NCI-H345 treated with DMSO at 0.1 percent for 48 hours (cell line): ENCODE data around the gene FMC1.
"Not testable (repeated sequence)": the region's sequence is repeated elsewhere in the genome, so short reads cannot be mapped to it uniquely, and the experiment has no call there.

Experiments
- DNase-seq: peaks from one replicate; lab custom pipeline; 2025; ENCODE audit not compliant: unreplicated experiment; lab: John Stamatoyannopoulos, UW

The FMC1 gene, protein sequence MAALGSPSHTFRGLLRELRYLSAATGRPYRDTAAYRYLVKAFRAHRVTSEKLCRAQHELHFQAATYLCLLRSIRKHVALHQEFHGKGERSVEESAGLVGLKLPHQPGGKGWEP

DNA sequence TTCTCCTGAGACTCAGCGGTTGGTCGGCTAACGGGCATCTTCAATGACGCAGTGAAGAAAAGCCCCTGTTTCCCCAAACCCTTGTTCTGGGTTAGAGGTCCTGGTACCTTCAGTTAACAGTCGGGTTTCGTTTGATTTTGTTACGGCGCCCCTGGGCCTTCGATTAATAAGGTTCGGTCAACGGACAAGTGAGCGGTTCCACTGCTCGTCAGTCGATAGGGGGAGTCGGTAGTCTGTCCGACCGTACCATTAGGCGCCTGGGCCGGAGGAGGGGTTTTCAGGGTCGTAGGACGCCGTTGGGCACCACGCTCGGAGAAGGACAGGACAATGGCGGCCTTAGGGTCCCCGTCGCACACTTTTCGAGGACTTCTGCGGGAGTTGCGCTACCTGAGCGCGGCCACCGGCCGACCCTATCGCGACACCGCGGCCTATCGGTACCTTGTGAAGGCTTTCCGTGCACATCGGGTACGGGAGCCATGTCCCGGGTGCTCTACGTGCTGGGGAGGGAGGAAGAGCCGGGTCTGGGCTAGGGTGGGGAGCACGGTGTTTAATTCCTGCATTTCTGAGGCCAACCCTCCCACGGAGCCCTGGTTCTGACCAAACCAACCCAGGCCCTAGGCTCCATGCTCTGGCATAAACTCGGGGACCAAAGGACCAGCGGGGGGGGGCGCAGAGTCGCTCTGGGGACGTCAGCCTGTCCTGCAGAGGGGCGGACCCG is at the start of gene FMC1:
Gene FMC1 (plus strand): TSS at position 280 of the 718 bp plus-strand sequence. CDS start 48 bp downstream, at position 328.
- DNase-seq, result peak; percentile 84

DNA sequence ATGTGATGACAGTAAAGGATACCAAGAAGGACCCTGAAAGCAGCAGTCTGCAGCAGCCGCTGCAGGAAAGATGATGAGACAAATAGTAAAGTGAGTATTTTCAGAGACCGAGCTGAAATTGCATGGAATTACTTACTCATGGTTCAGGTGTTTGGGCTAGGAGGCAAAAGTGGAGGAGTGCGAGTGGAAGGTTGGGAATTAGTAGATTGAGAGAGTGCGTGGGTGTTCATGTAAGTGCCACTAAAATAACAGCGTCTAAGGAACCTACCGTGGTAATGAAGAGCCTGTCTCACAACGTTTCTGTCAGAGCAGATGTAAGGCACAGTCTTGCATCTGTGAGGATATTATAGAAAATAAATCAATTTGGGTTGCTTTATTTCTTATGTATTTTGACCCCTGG is 48.3 kb upstream of the FMC1 start:
- DNase-seq, result no peak

DNA sequence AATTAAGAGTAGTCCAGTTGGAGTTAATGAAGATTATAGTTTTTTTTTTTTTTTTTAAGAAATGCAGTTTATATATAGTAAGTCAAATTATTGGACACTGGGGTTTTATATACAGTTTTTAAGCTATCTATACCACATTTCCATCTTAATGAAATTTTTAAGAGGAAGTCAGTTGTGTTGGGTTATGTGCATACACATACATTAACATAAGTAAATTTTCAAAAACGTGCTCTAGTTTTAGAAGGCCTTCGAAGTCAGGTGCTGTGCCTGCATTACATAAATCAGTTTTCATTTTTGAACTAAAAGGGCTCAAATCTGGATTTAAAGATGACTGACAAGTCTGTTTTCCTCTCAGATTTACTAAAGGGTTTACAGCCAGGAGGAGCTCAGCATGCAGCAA is 47.6 kb upstream of the FMC1 start:
- no peak for DNase-seq

DNA sequence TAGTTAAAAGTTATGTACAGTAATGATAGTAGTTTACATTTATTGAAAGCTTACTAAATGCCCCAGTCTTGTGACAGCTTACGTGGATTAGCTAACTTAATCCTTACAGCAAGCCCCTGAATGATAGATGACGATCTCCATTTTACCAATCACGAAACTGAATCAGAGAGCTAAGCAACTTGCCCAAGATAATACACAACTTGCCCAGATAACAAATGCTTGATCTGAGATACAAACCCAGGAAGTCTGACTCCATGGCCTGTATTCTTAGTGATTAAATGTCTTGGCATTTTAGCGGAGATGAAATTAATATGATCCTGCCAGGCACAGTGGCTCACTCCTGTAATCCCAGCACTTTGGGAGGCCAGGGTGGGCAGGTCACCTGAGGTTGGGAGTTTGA is 46.9 kb upstream of the FMC1 start:
- DNase-seq, result no peak

DNA sequence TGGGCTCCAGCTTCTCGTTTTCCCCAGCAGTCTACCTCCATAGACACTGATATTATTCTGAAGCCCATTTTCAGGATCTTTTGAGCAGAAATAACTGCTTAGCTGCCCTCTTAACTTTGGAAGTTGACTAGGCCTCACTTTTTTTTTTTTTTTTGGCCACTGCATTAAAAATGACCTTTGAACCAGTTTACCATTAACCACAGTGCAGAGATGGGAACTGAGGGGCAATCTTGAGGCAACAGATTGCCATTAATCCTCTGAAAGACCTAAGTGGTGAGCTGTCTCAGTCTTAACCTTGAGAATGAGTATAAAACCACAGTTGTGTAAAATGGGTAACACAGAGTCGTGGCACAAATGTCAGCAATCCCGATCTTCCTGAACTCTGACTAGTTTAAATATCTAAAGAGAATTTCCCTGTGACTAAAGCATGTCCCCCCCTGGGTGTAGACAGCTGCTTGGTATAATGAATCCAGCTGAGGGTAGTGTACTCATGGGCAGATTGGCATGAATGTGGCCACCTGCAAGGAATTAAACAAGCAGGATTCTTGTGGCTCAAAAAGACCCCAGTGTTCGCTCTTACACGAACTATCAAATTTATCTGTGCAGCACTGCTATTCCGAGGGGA is 46.1 kb upstream of the FMC1 start:
- DNase-seq, result no peak

DNA sequence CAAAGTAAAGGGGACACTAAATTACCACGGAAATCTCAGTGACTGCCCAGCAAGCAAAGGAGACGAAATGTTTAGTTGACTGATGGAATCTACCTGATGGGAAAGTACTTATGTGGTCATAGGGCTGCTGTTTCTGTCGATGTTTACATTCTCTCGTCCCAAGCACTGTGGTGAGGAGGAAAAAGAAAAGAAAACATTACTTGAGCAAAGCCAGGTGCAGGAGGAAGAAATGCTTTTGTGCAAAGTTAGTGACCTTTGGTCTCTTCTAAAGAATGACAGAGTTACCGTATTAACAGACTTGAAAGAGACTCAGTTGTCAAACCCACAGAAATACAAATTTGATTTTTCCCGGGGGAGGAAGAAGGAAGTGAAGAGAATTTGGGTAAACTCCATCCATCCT is 43.3 kb upstream of the FMC1 start:
- DNase-seq, result no peak

DNA sequence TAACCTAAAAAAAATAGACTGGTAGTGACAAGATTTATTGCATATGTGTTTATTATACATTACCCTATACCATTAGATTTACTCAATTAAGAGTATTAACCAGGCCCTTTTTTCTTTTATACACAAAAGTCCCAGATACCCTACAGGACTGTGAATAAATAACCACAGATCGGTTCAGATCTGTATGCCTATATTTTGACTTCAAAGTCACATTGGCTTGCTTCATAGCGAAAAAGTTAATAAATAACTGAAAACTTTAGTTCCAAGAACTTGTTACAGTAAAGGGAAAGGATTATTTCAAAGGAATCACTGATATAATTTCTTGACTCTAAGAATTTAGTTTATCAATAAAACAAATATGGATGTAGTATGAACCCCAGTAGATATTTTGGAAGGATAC is 41.8 kb upstream of the FMC1 start:
- DNase-seq, result no peak

DNA sequence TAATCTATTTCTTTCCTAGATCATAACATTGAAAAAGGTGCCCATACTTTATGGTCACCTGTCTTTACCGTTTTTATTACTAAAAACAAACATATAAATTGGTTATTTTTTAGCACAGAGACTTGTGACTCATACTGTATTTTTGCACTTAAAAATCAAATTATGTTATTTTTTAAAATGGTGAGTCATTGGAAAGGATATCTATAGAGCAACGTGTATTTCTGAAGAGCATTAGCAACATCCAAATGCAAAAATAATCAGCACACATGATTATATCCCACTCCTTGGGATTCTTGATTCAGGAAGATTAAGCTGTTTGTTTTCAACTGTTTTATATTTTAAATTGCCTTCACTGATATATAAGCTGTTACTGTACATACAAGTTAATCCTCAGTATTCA is 40.7 kb upstream of the FMC1 start:
- DNase-seq, result no peak

DNA sequence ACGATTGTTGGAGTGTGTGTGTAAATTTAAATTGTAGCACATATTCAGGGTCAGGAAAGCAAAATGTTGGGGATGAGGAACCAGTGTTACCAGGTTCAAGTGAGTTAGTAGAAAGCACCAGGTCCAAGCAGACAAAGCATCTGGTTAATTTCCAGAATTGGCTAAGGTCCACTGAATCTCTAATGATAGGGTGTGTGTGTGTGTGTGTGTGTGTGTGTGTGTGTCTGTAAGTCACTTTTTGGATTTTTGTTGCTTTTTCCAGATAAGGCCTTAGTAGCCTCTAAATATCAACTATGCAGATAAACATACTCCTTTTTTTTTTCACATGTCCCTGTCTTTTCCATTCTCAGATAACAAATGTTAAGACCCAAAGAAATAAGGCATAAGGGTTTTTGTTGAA is 36.6 kb upstream of the FMC1 start:
- DNase-seq, result no peak

DNA sequence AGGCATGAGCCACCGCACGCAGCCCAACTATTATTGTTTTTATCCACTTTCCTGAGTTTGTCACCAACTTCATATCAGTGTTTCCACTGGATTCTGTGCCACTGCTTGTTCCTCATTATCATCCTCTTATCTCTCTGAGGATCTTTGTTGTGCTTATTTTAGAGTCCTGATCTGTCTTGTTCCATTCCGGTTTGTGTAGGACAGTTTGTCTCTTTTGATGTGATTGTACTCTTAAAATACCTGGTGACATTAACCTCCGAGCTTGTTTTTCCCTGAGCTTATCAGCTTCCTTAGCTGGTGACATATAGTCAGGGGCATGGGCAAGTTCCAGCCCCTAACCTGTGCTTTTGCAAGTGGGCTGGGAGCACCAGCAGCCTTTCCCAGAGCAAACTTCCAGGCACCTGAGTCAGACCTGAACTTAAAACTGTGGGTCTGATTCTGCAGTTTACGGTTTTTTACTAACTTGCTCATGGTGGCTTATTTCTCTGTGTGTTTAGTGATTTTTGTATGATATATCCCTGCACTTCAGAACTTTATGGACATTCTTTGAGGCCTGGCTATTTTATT is 23.1 kb upstream of the FMC1 start:
- no peak for DNase-seq

DNA sequence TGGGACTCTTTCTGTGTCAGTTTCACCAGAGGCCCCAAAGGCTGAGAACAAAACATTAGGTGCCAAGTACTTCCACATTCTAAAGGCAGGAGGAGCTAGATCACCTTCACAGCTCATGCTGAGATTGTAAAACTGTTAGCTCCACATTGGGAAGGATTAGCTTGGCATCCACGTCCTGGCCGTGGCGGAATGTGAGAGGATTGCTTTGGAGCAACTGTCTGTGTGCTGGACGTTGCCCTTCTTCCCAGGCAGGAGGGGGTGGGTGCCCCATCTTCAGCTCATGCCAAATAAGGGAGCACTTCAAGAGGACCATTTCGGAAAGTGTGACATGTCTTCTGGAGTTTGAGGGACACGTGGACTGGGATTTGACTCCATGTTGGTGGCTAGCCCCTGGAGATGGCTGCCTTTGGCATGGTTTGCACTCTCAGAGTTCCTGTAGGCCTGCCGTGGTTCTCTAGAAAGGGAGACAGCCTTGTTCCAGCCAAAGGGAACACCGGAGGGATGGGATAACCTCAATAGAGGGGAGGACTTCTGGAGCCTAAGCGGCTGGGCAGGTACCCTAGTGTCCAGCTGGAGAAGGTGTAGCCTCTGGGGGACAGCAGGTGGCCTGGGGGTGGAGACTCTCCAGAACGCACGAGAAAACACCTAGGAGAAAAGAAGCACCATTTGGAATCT is 19.9 kb upstream of the FMC1 start:
- DNase-seq, result no peak

DNA sequence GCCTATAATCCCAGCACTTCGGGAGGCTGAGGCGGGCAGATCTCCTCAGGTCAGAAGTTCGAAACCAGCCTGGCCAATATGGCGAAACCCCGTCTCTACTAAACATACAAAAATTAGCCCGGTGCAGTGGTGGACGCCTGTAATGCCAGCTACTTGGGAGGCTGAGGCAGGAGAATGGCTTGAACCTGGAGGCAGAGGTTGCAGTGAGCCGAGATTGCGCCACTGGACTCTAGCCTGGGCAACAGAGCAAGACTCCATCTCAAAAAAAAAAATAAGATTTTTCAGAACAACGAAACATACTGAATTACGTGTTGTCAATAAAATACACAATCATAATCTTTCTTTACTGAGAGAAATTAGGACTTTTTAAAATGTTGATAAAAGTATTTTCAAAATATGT is 16.4 kb upstream of the FMC1 start:
- DNase-seq, result not testable (repeated sequence)

DNA sequence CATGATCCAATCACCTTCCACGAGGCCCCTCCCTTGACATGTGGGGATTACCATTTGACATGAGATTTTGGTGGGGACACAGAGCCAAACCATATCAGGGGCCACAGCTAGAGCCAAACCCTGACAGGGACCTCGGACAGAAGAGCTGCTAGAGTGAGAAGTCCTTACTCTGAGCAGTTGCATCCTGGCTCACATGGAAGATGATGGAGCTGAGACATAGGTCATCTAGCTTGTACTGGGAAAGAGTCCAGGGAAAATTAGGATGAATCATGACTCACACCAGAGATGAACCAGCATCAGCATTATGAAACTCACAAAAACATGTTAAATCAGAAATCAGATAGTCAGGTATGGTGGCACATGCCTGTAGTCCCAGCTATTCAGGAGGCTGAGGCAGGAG is 12.8 kb upstream of the FMC1 start:
- DNase-seq, result no peak

DNA sequence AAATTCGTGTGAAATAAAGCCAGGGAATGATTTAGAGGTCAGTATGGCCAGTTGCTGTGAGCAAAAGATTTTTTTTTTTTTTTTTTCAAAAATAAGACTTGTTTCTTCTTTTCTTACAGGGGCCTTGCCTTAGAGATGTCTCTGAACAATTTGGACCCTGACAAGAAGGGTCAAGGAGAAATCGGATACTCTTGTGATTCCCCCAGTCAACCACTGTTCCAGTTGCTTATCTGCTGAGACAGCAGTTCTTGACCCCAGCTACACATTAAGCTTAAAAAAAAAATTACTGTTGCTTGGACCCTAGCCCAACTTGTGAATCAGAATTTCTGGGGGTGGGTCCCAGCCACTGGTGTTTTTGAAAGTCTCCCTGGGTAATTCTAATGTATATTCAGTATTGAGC is 12.0 kb upstream of the FMC1 start:
- no peak for DNase-seq

DNA sequence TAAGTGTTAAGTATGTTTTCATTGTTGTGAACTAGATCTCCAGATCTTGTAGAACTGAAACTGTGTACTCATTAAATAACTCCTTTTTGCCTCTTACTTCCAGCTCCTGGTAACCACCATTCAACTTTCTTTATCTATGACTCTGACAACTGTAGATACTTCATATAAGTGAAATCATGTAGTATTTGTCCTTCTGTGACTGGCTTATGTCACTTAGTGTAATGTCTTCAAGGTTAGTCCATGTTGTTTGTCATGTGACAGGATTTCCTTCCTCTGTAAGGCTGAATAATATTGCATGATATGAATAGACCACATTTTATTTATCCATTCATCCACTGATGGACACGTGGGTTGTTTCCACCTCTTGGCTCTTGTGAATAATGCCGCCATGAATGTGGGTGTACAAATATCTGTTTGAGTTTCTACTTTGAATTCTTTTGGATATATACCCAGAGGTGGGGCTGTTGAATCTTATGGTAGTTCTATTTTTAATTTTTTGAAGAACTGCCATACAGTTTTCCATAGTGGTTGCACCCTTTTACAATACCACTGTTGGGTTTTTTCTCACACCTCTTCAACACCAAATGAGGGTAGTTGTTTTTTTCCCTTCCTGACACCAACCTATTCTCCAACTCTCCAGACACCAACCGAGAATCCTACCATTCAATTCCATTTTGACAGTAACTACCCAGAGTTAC is 10.7 kb upstream of the FMC1 start:
- DNase-seq, result no peak

DNA sequence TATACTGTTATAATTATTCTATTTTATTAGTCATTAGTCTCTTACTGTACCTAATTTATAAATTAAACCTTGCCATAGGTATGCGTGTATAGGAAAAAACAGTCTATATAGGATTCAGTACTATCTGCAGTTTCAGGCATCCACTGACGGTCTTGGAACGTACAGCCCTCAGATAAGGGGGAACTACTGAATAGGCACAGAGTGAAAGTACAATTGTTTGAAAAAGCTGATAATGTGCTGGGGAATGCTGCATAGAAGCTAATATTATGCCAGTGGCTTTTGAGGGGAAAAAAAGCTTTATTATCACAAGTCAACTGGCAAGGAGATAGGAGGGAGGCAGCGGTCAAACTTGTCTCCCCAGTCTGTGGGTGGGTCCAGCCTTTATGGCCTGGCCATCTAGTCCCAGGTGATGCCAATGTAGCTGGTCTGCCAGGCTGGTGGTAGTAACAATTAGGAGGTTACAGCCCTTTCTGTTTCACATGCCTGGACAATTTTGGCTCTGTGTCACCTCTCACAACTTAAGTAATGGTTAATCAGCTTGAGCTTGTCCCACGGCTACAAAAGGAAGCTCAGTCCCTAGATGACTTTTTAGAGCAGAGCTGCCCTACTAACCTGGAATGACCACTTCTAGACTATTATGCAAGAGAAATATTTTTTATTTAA is 8.3 kb upstream of the FMC1 start:
- no peak for DNase-seq

DNA sequence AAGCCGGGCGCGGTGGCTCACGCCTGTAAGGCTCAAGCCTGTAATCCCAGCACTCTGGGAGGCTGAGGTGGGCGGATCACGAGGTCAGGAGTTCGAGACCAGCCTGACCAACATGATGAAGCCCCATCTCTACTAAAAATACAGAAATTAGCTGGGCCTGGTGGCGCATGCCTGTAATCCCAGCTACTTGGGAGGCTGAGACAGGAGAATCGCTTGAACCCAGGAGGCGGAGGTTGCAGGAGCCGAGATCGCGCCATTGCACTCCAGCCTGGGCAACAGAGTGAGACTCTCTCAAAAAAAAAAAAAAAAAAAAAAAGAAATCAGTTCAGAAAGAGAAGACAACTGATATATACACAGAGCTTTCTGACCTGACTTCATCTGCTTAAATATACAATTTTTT is 7.7 kb upstream of the FMC1 start:
- not testable (repeated sequence) for DNase-seq

DNA sequence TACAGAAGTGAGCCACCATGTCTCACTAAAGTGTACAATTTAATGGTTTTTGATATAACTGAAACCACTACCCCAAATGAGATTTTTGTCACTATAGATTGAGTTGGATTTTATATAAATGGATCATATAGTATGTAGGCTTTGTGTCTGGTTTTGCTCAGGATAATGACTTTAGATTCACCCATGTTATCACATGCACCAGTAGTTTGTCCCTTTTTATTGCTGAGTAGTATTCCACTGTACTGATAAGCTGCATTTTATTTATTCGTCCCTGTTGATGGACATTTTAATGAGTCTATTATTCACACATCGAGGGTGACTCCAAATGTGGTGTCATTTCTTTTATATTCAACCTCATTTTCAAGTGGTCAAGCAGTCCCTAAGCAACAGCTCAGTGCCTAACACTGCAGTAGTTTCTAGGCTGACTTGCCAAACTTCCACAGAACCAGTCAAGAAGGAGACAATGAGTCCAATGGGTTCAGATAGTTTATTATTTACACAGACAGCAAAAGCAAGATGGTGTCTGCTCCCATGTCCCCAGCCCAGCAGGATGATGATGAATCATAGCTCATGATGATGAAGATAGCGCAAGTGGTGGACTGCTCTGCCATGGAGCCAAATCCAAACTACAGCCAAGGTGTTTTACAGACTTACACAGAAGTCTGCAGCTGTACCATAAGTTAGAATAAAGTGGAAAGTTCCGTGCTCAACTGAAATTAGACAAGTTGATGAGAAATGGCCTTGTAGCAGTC is 6.6 kb upstream of the FMC1 start:
- no peak for DNase-seq

DNA sequence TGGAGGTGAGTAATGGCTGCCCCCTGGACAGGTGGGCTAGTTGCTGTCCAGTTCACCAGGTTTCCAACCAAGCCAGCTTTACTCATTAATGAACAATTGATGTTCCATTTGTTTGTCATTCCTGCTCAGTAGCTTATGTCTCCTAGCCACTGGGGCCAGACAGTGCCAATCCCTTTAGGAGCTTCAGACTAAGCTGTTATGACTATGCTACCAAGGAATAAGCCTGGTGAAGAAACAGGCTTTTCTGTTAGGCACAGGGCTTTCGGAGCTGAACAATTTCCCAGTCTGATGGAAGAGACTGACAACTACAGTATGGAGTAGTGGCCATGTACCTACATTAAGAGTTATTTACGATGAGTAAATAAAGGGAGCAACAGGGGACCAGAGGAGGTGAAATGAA is 2.1 kb upstream of the FMC1 start:
- DNase-seq, result no peak

DNA sequence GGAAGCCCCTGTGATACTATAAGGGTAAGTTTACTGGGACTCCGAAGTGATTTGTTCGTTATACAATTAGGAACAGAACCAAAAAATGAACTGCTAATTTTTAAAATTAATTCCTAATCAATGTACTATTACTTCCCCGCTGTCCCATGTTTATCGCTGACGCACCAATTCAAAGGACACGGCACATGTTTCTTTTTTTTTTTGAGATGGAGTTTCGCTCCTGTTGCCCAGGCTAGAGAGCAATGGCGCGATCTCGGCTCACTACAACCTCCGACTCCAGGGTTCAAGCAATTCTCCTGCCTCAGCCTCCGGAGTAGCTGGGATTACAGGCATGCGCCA is 1.5 kb upstream of the FMC1 start:
- DNase-seq, result no peak
